ENCODE measurements around the gene TIMM21.

The TIMM21 gene

GRCh38 chr18:74148543-74149070 lies 284 bp downstream of the TIMM21 start:
- DNase-seq = no peak

GRCh38 chr18:74149878-74150277 lies 1.6 kb downstream of the TIMM21 start:
- DNase-seq = no peak

- DNase-seq = no peak
Measured at GRCh38 chr18:74152270-74152669, 3.9 kb downstream of the TIMM21 start.

GRCh38 chr18:74152857-74153256 lies 4.5 kb downstream of the TIMM21 start:
- DNase-seq = no peak

GRCh38 chr18:74153377-74153776 lies 5.1 kb downstream of the TIMM21 start:
- DNase-seq = no peak

- no peak for DNase-seq
Measured at GRCh38 chr18:74153793-74154192, 5.5 kb downstream of the TIMM21 start.

- no peak for DNase-seq
Measured at GRCh38 chr18:74154716-74155115, 6.4 kb downstream of the TIMM21 start.

- no peak for DNase-seq
Measured at GRCh38 chr18:74155276-74155675, 7.0 kb downstream of the TIMM21 start.

GRCh38 chr18:74163019-74163660 lies 14.8 kb downstream of the TIMM21 start:
- DNase-seq = no peak

GRCh38 chr18:74166386-74166785 lies 18.1 kb downstream of the TIMM21 start:
- DNase-seq = no peak

GRCh38 chr18:74171910-74172606 lies 23.7 kb downstream of the TIMM21 start:
- no peak for DNase-seq

- no peak for DNase-seq
Measured at GRCh38 chr18:74172697-74173433, 24.5 kb downstream of the TIMM21 start.

- no peak for DNase-seq
Measured at GRCh38 chr18:74173434-74173750, 25.1 kb downstream of the TIMM21 start.

GRCh38 chr18:74175658-74176057 lies 27.3 kb downstream of the TIMM21 start:
- no peak for DNase-seq

- no peak for DNase-seq
Measured at GRCh38 chr18:74178884-74179283, 30.6 kb downstream of the TIMM21 start.

GRCh38 chr18:74179623-74180199 lies 31.4 kb downstream of the TIMM21 start:
- DNase-seq = no peak

GRCh38 chr18:74182335-74182734 lies 34.0 kb downstream of the TIMM21 start:
- no peak for DNase-seq

GRCh38 chr18:74183130-74183529 lies 34.8 kb downstream of the TIMM21 start:
- DNase-seq = no peak

- no peak for DNase-seq
Measured at GRCh38 chr18:74184875-74185274, 36.6 kb downstream of the TIMM21 start.

- DNase-seq = no peak
Measured at GRCh38 chr18:74185860-74186259, 37.5 kb downstream of the TIMM21 start.

- DNase-seq = no peak
Measured at GRCh38 chr18:74186661-74187060, 38.3 kb downstream of the TIMM21 start.

GRCh38 chr18:74190086-74190485 lies 41.8 kb downstream of the TIMM21 start:
- no peak for DNase-seq

- DNase-seq = no peak
Measured at GRCh38 chr18:74191577-74191976, 43.3 kb downstream of the TIMM21 start.

- DNase-seq = no peak
Measured at GRCh38 chr18:74194691-74195090, 46.4 kb downstream of the TIMM21 start.
